ENCODE data around the gene TSPYL1.

TSPYL1 gene

DNA sequence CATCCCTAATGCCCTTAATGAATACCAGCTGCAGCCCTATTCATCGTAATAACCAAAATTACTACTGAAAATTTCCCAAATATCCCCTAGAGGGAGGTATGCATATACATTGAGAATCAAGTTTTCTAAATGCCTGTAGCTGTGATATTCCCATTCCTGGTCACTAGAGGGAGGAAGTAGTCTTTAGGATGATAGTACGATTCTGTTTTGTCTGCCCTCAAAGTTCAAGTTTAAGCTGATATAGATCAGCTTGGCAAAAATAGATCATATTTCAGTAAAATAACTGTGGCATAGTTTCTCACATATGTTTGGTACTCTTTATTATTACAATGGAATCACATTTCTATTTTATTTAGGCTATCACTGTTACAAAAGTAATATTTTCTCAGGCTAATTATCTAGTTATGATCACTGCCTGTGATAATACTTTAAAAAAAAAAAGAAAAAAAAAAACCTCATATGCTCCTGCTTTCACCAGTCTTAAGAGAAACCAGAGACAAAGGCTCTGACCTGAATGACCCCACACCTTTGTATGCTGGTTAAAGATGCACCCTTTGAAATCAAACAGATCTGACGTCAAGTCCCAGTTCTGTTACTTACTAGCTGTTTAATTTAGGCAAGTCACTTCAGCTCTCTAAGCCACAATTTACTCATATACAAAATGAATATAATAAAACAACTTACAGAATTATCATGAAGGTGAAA is 11.0 kb downstream of the TSPYL1 start:
- H3K27ac ChIP-seq: no peak overlapping the region
- TF ChIP-seq, protein P1, sequence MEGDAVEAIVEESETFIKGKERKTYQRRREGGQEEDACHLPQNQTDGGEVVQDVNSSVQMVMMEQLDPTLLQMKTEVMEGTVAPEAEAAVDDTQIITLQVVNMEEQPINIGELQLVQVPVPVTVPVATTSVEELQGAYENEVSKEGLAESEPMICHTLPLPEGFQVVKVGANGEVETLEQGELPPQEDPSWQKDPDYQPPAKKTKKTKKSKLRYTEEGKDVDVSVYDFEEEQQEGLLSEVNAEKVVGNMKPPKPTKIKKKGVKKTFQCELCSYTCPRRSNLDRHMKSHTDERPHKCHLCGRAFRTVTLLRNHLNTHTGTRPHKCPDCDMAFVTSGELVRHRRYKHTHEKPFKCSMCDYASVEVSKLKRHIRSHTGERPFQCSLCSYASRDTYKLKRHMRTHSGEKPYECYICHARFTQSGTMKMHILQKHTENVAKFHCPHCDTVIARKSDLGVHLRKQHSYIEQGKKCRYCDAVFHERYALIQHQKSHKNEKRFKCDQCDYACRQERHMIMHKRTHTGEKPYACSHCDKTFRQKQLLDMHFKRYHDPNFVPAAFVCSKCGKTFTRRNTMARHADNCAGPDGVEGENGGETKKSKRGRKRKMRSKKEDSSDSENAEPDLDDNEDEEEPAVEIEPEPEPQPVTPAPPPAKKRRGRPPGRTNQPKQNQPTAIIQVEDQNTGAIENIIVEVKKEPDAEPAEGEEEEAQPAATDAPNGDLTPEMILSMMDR (conservative IDR thresholded peaks at IDR 0.05): peak; percentile 90

DNA sequence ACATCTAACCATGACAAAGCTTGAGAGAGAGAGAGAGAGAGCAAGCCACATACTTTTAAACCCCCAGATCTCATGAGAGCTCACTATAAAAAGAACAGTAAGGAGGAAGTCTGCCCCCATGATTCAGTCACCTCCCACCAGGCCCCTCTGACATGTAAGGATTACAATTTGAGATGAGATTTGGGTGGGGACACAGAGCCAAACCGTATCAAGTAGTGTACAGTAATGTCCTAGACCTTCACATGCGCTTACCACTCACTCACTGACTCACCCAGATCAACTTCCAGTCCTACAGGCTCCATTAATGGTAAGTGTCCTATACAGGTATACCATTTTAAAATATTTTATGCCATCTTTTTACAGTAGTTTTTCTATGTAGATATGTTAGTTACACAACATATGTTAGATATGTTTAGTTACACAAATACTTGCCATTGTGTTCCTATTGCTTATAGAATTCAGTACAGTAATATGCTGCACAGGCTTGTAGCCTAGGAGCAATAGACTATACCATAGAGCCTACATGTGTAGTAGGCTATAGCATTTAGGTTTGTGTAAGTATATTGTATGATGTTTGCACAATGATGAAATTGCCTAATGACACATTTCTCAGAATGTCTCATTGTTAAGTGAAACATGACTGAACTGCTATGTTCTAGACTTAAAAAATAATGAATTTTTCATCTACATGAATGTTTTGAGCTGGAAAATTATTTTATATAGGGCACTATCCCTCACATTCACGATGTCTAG is 11.7 kb downstream of the TSPYL1 start:
- TF ChIP-seq, protein P1 (conservative IDR thresholded peaks at IDR 0.05): no peak
- H3K27ac ChIP-seq: no peak overlapping the region

DNA sequence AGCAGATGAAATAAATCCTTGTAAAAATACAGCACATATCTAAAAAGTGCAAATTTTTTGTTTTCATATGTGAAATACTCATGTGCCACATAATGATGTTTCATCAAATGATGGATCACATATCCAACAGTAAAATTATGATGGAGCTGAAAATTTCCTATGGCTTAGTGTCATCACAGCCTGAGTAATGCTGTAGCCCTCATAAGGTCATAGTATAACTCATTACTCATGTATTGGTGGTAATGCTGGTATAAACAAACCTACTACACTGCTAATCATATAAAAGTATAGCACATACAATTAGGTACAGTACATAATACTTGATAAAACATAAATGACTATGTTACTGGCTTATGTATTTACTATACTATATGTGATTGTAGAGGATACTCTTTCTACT is 12.9 kb downstream of the TSPYL1 start:
- TF ChIP-seq, protein P1 (conservative IDR thresholded peaks at IDR 0.05): no peak
- H3K27ac ChIP-seq: no peak overlapping the region

DNA sequence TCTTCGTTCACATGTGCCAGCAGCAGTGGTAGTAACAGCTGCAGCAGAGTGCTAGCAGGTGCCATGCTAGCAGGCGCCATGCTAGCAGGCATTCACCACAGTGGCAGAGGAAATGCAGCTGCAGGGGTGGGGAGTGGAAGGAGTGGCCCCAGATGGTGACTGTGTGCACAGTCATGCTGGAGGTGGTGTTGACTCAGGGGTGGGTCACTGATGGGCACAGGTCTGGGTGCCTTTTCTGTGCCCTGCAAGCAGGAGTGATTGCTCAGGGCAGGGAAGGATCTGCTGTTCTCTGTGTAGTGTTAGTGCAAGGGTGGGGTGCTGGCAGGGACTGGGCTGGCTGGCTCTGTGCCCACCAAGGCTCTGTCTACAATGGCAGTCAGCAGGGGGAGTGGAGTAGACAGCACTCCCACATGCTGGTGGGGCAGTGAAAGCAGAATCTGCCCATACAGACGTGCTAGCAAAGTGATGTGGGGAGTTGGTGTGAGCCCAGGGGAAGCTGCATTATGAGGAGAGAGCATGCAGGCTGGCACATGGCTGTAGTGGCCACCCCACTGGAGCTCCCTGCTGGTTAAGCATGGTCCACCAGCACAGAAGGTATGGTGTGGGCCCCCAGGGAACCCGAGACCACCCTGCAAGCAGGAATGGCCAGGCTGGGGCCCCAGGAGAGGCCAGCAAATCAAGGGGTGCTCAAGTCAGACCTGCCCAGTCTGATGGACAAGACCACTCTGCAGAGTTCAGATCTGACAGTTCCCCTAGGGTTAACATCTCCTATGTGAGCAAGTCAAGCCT is 14.5 kb downstream of the TSPYL1 start:
- no peak overlapping the region for H3K27ac ChIP-seq
- TF ChIP-seq, protein P1 (conservative IDR thresholded peaks at IDR 0.05): no peak

DNA sequence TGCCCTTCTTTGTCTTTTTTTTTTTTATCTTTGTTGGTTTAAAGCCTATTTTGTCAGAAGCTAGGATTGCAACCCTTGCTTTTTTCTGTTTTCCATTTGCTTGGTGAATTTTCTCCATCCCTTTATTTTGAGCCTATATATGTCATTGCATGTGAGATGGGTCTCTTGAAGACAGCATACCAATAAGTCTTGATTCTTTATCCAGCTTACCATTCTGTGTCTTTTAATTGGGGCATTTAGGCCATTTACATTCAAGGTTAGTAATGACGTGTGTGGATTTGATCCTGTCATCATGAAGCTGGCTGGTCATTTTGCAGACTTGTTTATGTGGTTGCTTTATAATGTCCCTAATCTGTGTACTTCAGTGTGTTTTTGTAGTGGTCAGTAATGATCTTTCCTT is 16.4 kb downstream of the TSPYL1 start:
- no peak overlapping the region for H3K27ac ChIP-seq
- TF ChIP-seq, protein P1 (conservative IDR thresholded peaks at IDR 0.05): no peak

DNA sequence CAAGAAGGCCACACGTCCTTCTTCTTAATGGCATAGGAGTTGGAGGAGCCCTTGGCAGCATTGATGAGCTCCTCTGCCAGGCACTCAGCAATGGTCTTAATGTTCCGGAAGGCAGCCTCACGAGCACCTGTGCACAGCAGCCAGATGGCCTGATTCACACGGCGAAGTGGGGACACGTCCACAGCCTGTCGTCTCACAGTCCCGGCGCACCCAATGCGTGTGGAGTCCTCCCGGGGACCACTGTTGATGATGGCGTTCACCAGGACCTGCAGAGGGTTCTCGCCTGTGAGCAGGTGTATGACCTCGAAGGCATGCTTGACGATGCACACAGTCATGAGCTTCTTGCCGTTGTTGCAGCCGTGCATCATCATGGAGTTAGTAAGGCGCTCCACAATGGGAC is 21.2 kb downstream of the TSPYL1 start:
- no peak overlapping the region for H3K27ac ChIP-seq
- TF ChIP-seq, protein P1 (conservative IDR thresholded peaks at IDR 0.05): no peak

DNA sequence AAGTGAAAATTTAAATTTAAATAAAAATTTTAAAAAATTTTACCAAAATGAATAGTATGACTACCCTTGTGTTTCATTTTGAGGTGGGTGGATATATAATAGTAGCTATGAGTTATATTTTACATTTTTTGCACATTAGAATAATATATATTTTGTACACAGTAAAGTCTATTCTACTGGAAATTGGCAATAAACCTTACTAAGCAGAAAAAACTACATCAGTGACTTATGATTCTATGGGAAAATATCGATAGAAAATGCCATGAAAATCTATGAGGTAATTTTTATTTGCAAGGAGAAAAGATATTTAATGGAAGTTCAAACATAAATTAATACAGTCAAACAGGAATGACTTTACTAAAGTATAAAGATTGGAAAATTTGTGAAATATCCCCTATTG is 23.0 kb downstream of the TSPYL1 start:
- TF ChIP-seq, protein P1 (conservative IDR thresholded peaks at IDR 0.05): no peak
- H3K27ac ChIP-seq: no peak overlapping the region
